Measurements from ENCODE around the gene SLC15A3.

Gene SLC15A3

DNA sequence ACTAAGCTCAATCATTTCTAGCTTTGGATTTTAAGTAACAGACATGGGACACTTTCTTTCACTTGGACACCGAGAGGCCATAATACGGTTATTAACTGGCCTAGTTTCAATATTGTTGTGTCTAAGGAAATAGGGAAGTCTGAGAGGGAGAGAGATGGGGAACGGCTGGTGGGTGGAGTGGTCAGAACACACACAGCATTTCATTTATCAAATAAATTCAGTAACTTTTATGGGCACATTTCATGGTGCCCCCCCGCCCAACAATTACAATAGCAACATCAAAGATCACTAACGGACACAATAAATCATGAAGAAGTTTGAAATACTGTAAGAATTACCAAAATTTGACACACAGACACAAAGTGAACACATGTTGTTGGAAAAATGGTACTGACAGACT, 56.3 kb downstream of the SLC15A3 start:
- in situ Hi-C loops (cut with MboI; ENCODE audit: low sequenced_read_pairs), result no loop called here

DNA sequence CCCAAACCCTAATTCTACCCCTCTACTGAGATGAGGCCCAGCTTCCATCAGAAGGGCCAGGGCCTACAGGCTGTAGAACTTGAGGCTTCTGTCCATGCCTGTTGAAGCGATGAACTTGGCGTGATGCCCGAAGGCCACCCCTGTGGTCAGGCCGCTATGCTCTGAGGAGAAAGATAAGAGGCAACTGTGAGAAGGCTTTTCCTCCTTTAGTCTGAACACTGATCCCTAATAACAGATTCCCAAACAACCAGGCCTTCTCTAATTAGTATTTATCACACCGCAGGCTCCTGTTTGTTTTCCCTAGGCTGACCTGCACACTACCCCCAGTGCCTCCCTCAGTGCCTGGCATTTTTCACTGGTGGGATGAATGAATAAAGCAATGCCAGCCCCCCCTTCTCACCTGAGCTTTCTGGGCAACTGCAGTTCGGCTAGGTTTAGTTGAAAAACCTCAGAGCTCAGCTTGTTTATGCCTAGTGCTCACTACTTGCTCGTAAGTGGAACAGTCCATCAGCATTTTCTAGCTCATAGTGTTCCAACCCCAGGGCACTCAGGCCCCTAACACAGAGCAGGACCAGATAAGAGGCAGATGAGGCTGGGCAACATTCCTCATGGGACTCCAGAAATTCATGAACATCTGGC, 60.8 kb downstream of the SLC15A3 start:
- in situ Hi-C loops (cut with MboI; ENCODE audit: low sequenced_read_pairs), result no loop called here

DNA sequence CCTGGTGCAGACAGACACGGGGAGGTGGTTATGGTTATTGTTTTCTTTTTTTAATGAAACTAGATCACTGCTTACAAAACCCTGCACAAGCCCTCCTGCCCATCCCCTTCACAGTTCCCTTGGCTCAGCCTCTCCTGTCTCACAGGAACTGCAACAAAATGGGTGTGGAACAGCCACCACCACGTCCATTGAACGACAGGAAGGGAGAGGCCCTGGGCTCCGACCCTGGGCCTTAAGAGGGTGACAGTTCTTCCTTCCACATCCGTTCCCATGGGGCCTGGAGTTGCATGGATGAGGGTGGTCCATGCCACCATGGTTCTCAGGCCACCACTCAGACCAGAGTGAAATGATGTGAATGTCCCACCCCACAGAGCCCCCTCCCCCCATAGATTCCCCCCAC, 61.3 kb downstream of the SLC15A3 start:
- in situ Hi-C loops (cut with MboI; ENCODE audit: low sequenced_read_pairs), result no loop called here

DNA sequence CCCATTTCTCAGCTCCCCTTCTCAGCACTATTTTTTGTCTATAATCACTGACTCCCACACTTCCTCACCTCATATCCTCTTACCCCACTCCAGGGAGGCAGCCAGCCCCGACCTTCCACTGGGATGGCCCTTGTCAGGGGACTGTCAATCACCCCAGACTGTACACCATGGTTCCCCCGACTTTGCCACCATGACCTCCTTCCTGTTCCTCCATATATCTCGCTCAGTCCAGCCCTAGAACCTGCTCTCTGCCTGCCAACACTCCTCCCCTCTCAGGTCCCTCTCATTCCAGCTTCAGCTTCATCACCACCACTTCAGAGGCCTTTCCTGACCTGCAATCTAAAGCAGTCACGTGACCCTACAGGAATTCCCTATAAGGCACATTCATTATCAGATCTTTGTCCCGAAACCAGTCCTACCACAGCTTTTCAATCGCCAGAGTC, 62.1 kb downstream of the SLC15A3 start:
- in situ Hi-C loops (cut with MboI; ENCODE audit: low sequenced_read_pairs), result no loop called here

DNA sequence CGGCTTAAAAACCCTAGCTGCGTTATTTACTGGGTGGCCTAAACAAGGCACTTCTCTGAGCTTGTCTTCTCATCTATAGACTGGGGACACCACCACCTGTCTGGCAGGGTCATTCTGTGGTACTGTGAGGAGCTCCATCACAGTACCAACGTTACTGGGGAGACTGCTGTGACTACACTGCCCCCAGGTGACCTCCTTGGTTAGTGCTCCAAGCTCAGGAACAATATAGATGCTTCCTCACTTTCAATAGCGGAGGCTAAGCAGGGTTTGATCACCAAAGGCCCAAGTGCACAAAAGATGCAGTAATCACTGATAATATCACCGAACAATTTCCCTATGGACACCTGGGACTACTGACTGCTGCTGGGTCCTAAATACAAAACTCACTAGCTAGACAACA, 64.4 kb downstream of the SLC15A3 start:
- in situ Hi-C loops (cut with MboI; ENCODE audit: low sequenced_read_pairs), result no loop called here
